Mucosa of stomach (tissue), 1 donor: ENCODE results near the gene FAM170B.

Experiments
- H3K27me3 ChIP-seq: one replicate; pipeline ENCODE4 v1.7.0; 2013; ENCODE audit warnings: mild to moderate bottlenecking, low read length; ENCODE audit not compliant: control insufficient read depth, insufficient read depth
- H3K36me3 ChIP-seq: one replicate; pipeline ENCODE4 v1.7.0; 2013; ENCODE audit warnings: low read length; ENCODE audit not compliant: control insufficient read depth, insufficient read depth
- H3K4me1 ChIP-seq: one replicate; pipeline ENCODE4 v1.7.0; 2013; ENCODE audit warnings: mild to moderate bottlenecking, low read length; ENCODE audit not compliant: control insufficient read depth, insufficient read depth
- H3K4me3 ChIP-seq: one replicate; pipeline ENCODE4 v1.7.0; 2013; ENCODE audit warnings: low read length
- H3K9ac ChIP-seq: one replicate; pipeline ENCODE4 v1.7.0; 2013; ENCODE audit warnings: mild to moderate bottlenecking, low read length, moderate library complexity
- H3K9me3 ChIP-seq: one replicate; pipeline ENCODE4 v1.7.0; 2013; ENCODE audit warnings: mild to moderate bottlenecking, low read length, moderate library complexity; ENCODE audit not compliant: control insufficient read depth
- donor health status: Pancreatic carcinoma.

The FAM170B gene

DNA sequence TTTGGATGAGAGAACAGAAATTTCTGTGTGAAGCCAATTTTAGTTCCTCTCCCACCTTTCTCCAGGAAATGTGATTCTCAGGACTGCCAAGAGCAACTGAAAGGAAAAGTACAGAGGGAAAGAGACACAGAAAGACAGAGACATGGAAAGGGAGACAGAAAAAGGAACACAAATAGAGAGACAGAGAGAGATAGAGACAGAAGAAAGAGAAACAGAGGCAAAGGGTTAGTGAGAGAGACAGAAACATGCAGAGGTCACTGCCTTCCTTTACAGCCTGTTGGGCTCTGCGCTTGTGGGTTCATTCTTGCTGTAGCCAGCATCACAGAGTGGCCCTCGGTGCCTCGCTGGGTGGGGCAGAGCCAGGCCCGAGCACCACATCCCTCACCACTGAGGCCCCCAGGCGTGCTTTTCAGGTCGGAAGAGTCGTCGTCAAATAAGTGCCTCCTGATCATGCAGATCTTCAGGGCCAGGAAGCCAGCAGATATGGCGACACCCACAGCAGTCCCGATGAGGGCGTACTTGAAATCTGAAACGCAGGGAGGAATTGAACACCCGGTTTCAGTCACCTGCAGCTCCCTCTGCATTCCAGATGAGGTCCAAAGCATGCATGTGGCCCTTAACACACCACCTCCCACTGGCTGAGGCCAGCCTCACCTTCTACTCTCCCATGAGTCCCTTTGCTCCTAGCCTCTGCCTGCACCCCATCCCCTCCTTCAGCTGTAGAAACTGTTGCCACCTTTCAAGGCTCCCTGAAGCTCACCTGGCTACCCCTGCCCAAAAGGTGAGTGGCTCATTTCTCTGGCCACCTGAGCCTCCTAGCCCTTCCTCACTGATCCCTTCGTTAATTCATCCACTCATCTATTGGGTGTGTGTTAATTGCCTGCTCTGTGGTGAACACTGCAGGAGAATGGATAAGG, 32.9 kb upstream of the FAM170B start:
- Histone ChIP-seq H3K9ac (no peak overlapping the region), H3K9me3 (no peaks in the 10 kb centered on the region), H3K4me3 (no peak overlapping the region), H3K27me3 (no peaks in the 10 kb centered on the region), H3K4me1 (no peaks in the 10 kb centered on the region), H3K36me3 (no peaks in the 10 kb centered on the region)

- Histone ChIP-seq H3K27me3 (no peaks in the 10 kb centered on the region), H3K4me1 (no peaks in the 10 kb centered on the region), H3K9ac (no peak overlapping the region), H3K36me3 (no peaks in the 10 kb centered on the region), H3K4me3 (no peak overlapping the region), H3K9me3 (no peaks in the 10 kb centered on the region)
These were observed 32.1 kb upstream of the FAM170B start for GRCh38 chr10:49165821-49166483.

DNA sequence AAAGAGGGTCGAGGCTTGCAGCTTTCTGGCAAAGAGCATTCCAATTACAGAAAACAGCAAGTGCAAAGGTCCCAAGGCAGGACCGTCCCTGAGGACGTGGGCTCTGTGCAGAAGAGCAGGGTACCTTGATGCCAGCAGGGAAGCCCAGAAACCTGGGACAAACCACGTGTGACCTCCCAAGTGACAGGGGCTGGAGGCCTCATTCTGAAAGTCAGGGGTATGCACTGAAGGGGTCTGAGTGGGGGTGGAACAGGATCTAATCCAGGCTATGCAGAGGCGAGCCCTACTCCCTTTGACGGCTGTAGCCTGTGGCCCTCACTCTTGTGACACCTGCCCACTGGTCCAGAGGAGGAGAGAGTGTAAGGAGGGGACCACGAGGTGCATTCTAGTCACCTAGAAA, 31.4 kb upstream of the FAM170B start:
- no peaks in the 10 kb centered on the region for H3K9me3 ChIP-seq
- no peaks in the 10 kb centered on the region for H3K27me3 ChIP-seq
- no peak overlapping the region for H3K4me3 ChIP-seq
- no peaks in the 10 kb centered on the region for H3K36me3 ChIP-seq
- no peak overlapping the region for H3K9ac ChIP-seq
- H3K4me1 ChIP-seq: no peaks in the 10 kb centered on the region

GRCh38 chr10:49164559-49165188, 30.9 kb upstream of the FAM170B start:
- no peak overlapping the region for H3K4me3 ChIP-seq
- H3K4me1 ChIP-seq: no peaks in the 10 kb centered on the region
- H3K27me3 ChIP-seq: no peaks in the 10 kb centered on the region
- H3K36me3 ChIP-seq: no peaks in the 10 kb centered on the region
- no peak overlapping the region for H3K9ac ChIP-seq
- H3K9me3 ChIP-seq: no peaks in the 10 kb centered on the region

GRCh38 chr10:49163741-49164140, 29.9 kb upstream of the FAM170B start:
- H3K9ac ChIP-seq: no peak overlapping the region
- H3K27me3 ChIP-seq: no peaks in the 10 kb centered on the region
- H3K9me3 ChIP-seq: no peaks in the 10 kb centered on the region
- H3K36me3 ChIP-seq: no peaks in the 10 kb centered on the region
- no peaks in the 10 kb centered on the region for H3K4me1 ChIP-seq
- no peak overlapping the region for H3K4me3 ChIP-seq

DNA sequence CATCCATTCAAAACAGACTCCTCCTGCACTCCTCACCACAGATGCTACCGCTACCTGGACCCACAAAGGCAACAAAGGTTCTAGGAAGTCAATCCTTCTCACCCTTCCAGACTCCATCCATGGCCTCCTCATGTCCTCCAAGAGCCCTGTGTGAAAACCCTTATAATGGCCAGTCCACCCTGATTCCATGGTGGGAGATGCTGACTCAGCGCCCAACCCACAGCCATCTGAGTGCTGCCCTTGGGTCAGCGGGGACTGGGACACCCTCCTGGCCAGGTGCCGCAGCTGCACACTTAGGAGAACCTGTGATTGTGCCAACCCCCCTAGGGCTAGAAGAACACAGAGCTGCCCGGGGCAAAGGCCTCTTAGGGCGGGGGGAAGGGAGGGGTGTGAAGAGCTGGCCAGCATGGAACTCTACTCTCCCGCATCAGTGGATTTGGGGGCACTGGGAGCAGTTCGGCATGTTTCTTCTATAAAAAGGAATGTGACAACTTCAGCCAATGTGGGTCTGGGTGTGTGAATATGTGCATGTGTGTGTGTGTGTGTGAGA, 29.0 kb upstream of the FAM170B start:
- Histone ChIP-seq H3K9ac (no peak overlapping the region), H3K36me3 (no peaks in the 10 kb centered on the region), H3K9me3 (no peaks in the 10 kb centered on the region)

DNA sequence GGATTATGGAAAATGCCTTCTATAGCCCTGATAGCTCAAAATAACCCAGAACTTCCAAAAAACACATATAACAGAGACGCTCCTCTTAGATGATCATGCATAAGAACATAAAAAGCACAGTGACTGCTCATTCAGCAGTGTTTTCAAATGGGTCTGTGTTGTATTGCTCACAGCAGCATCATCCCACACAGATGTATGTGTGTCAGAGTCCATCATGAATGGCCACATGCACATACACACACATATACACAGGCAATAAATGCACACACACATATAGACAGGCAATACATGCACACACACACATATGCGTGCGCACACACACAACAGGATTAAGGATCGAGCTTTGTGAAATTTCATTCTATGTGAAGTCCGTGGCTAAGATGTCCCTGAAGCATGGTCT, 28.2 kb upstream of the FAM170B start:
- Histone ChIP-seq H3K4me3 (no peak overlapping the region), H3K9ac (no peak overlapping the region), H3K27me3 (no peaks in the 10 kb centered on the region), H3K4me1 (no peaks in the 10 kb centered on the region), H3K36me3 (no peaks in the 10 kb centered on the region), H3K9me3 (no peaks in the 10 kb centered on the region)

More for the DNA sequence above, 29.0 kb upstream of the FAM170B start:
- no peak overlapping the region for H3K4me3 ChIP-seq
- no peaks in the 10 kb centered on the region for H3K4me1 ChIP-seq
- no peaks in the 10 kb centered on the region for H3K27me3 ChIP-seq

- H3K9ac ChIP-seq: no peak overlapping the region
- H3K4me3 ChIP-seq: no peak overlapping the region
- H3K27me3 ChIP-seq: no peaks in the 10 kb centered on the region
- no peaks in the 10 kb centered on the region for H3K9me3 ChIP-seq
- H3K4me1 ChIP-seq: no peaks in the 10 kb centered on the region
- H3K36me3 ChIP-seq: no peaks in the 10 kb centered on the region
These were observed 27.7 kb upstream of the FAM170B start for GRCh38 chr10:49161411-49161997.

- Histone ChIP-seq H3K36me3 (no peaks in the 10 kb centered on the region), H3K9ac (no peak overlapping the region), H3K27me3 (no peaks in the 10 kb centered on the region)
These were observed 27.0 kb upstream of the FAM170B start for GRCh38 chr10:49160814-49161213.

DNA sequence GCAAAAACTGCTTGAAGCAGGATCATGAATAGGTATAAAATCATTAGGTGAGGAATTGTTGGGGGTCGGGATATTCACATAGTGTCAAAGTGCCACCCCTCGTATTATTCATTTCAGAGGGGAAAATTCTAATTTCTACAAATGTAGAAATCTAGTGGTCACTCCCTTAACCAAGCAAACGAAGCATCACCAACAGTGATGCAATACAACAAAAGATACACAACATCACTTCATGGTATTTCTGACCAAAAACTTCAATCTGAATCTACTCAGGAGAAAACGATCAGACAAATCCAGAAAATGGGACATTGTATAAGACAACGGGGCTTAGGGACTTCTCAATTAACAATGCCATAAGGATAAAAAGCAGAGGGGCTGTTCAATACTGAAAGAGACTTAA, 26.3 kb upstream of the FAM170B start:
- H3K4me1 ChIP-seq: no peaks in the 10 kb centered on the region
- no peak overlapping the region for H3K9ac ChIP-seq
- H3K36me3 ChIP-seq: no peaks in the 10 kb centered on the region
- no peaks in the 10 kb centered on the region for H3K9me3 ChIP-seq
- no peak overlapping the region for H3K4me3 ChIP-seq
- H3K27me3 ChIP-seq: no peaks in the 10 kb centered on the region

More at GRCh38 chr10:49160814-49161213, 27.0 kb upstream of the FAM170B start:
- no peaks in the 10 kb centered on the region for H3K9me3 ChIP-seq
- no peaks in the 10 kb centered on the region for H3K4me1 ChIP-seq
- H3K4me3 ChIP-seq: no peak overlapping the region

DNA sequence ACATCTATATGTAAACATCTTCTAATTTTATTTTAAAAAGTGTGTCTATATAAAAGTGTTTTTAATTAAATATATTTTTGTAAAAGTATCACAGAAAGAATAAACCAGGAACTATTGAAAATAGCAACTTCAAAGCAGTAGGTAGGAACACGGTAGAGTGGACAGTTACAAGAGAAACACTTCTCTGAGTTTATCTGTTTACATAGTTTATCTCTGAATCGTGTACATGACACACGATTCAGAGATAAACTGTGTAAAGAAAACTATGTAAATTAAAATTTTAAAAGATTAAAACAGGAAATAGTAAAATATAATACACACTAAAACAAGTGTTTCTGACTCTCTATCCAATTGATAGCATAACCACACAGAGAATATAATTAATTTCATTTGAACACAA, 25.1 kb upstream of the FAM170B start:
- H3K4me3 ChIP-seq: no peak overlapping the region
- no peaks in the 10 kb centered on the region for H3K27me3 ChIP-seq
- no peaks in the 10 kb centered on the region for H3K9me3 ChIP-seq
- H3K4me1 ChIP-seq: no peaks in the 10 kb centered on the region
- no peaks in the 10 kb centered on the region for H3K36me3 ChIP-seq
- H3K9ac ChIP-seq: no peak overlapping the region
